Endothelial cell of umbilical vein (primary cell): ENCODE measurements around the gene PPARD.

ENCODE experiments used
- EZH2 ChIP-seq: IDR thresholded peaks from 2 replicates; pipeline ENCODE4 v1.6.1; 2012; ENCODE audit warnings: borderline replicate concordance, low read depth, mild to moderate bottlenecking, moderate library complexity, low read length, inconsistent platforms; ENCODE audit not compliant: severe bottlenecking
- JUN ChIP-seq: IDR thresholded peaks from 2 replicates; pipeline ENCODE4 v1.6.1; 2011; ENCODE audit warnings: borderline replicate concordance, low read depth; ENCODE audit not compliant: insufficient read length, insufficient read depth
- POLR2AphosphoS5 ChIP-seq: IDR thresholded peaks from 2 replicates; pipeline ENCODE4 v1.6.1; 2012; ENCODE audit warnings: low read depth, mild to moderate bottlenecking, control low read depth, low read length, moderate library complexity; ENCODE audit not compliant: insufficient read depth
- TF ChIP-seq, protein P1 (sequence below), 2 donors: IDR thresholded peaks; 1 replicate in 1 of 2; 2 replicates in 1 of 2; pipeline ENCODE4 v1.5.1; 2011; ENCODE audit warnings: low read length in 2 of 2, mild to moderate bottlenecking in 2 of 2, moderate library complexity in 2 of 2, control low read depth in 1 of 2, inconsistent platforms in 1 of 2, low read depth in 1 of 2; ENCODE audit not compliant: insufficient read depth in 1 of 2; ENCODE audit errors: extremely low read depth in 1 of 2
- TF ChIP-seq, protein P2 (sequence below): IDR thresholded peaks from 2 replicates; pipeline ENCODE4 v1.6.1; 2011; ENCODE audit not compliant: insufficient read depth, insufficient read length

GRCh38 chr6:35436071-35436857 lies 93.9 kb downstream of the PPARD start:
- TF ChIP-seq, protein P1, sequence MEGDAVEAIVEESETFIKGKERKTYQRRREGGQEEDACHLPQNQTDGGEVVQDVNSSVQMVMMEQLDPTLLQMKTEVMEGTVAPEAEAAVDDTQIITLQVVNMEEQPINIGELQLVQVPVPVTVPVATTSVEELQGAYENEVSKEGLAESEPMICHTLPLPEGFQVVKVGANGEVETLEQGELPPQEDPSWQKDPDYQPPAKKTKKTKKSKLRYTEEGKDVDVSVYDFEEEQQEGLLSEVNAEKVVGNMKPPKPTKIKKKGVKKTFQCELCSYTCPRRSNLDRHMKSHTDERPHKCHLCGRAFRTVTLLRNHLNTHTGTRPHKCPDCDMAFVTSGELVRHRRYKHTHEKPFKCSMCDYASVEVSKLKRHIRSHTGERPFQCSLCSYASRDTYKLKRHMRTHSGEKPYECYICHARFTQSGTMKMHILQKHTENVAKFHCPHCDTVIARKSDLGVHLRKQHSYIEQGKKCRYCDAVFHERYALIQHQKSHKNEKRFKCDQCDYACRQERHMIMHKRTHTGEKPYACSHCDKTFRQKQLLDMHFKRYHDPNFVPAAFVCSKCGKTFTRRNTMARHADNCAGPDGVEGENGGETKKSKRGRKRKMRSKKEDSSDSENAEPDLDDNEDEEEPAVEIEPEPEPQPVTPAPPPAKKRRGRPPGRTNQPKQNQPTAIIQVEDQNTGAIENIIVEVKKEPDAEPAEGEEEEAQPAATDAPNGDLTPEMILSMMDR (IDR thresholded peaks at IDR 0.05; ENCODE audit: extremely low read depth in 1 of 2, insufficient read depth in 1 of 2, low read depth in 1 of 2, low read length in 2 of 2), result no peak
- no peak for TF ChIP-seq EZH2
- TF ChIP-seq POLR2AphosphoS5, result no peak
- TF ChIP-seq, protein P2, sequence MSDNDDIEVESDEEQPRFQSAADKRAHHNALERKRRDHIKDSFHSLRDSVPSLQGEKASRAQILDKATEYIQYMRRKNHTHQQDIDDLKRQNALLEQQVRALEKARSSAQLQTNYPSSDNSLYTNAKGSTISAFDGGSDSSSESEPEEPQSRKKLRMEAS, result no peak
- TF ChIP-seq JUN, result no peak
